HG02885 (cell line): ENCODE measurements around the gene SMIM22.

Experiments
- ATAC-seq: cut with Tn5 transposase; IDR thresholded peaks from one replicate; pipeline ENCODE4 v1.9.1; 2021; ENCODE audit warnings: mild to moderate bottlenecking; ENCODE audit not compliant: unreplicated experiment, poor library complexity

The SMIM22 gene

DNA sequence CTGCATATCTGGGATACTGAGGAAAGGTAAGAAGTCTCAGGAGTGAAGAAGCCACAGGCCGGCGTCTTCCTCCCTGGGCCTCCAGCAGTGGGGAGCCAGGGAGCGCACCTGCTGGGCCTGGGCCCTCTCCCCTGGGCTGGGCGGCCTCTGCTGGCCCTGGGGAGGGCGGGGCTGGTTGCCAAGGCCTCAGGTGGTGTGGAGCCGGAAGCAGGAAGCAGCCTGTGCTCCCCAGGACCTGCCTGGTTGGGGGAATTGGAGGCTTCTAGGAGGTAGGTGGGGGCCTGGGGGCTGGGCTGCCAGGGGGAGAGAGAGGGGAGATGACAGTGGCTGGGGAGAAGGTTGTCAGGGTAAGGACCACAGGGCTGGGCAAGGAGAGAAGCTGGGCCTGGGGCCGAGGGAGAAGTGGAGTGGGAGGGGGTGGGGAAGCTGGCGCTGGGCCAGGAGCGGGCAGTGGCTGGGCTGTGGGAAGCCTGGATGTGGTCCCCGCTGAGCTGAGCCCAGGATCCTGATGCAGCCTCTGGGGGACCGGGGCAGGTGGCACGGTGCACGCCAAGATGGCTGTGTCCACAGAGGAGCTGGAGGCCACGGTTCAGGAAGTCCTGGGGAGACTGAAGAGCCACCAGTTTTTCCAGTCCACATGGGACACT lies at the start of gene SMIM22:
SMIM22 (plus strand) TSS at position 189 of the 647 bp plus-strand sequence; CDS start at position 555, 366 bp downstream.
- ATAC-seq: no peak

DNA sequence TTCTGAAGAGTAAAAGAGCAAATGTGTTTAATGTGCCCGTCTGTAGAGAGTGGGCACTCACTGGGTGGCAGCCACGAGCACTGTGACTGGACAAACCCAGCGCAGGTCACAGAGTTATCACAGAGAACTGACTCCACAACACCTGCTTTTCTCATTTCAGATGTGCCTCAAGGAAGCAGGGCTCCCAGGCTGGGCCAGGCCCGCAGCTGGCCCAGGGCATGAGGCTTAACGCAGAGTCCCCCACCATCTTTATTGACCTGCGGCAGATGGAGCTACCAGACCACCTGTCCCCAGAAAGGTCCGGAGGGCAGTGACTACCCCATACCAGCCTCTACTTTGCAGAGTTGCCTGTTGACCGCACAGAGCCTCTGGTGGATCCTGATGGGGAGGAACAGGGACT lies 49.0 kb upstream of the SMIM22 start:
- ATAC-seq: no peak

DNA sequence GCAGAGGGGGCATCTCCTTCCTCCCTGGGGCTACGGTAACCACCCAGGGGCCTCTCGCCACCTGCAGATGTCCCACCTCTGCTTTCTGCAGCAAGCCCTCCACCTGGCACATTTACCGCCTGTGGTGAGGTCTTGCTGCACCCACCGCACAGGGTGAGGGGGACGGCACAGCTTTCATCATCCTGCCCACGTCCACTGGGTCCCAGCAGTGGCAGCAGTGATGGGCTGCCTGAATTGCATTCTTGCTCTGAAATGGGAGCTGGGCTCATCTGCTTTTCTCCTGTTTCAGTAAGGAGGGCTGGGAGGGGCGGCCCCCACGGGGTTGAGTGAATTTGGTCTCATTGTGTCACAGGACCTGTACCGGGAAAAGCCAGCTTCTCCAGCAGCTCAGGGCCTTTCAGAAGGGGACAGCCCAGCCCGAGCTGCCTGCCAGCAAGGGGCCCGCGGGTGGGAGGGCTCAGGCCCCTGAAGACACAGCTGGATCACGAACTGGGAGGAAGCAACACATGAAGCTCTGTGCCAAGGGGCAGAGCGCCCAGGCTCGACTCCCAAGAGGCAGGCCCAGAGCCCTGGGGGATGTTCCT lies 48.1 kb upstream of the SMIM22 start:
- ATAC-seq: no peak

- no peak for ATAC-seq
These were observed 47.1 kb upstream of the SMIM22 start for GRCh38 chr16:4747906-4748681.

- ATAC-seq: no peak
These were observed 46.3 kb upstream of the SMIM22 start for GRCh38 chr16:4748682-4749411.

GRCh38 chr16:4749700-4750257 lies 45.4 kb upstream of the SMIM22 start:
- ATAC-seq: no peak

GRCh38 chr16:4750896-4751295 lies 44.3 kb upstream of the SMIM22 start:
- no peak for ATAC-seq

- no peak for ATAC-seq
These were observed 42.6 kb upstream of the SMIM22 start for GRCh38 chr16:4752351-4753100.

GRCh38 chr16:4753227-4753626 lies 41.9 kb upstream of the SMIM22 start:
- no peak for ATAC-seq

DNA sequence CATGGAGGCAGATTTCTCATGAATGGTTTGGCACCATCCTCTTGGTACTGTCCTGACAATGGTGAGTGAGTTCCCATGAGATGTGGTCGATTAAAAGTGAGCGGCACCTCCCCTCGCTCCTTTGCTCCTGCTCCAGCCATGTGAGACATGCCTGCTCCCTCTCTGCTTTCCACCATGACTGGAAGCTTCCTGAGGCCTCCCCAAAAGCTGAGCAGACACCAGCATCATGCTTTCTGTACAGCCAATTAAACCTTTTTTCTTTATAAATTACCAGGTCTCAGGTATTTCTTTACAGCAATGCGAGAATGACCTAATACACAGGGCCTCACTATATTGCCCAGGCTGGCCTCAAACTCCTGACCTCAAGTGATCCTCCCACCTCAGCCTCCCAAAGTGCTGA lies 40.3 kb upstream of the SMIM22 start:
- no peak for ATAC-seq

- ATAC-seq: no peak
These were observed 39.5 kb upstream of the SMIM22 start for GRCh38 chr16:4755687-4756086.

DNA sequence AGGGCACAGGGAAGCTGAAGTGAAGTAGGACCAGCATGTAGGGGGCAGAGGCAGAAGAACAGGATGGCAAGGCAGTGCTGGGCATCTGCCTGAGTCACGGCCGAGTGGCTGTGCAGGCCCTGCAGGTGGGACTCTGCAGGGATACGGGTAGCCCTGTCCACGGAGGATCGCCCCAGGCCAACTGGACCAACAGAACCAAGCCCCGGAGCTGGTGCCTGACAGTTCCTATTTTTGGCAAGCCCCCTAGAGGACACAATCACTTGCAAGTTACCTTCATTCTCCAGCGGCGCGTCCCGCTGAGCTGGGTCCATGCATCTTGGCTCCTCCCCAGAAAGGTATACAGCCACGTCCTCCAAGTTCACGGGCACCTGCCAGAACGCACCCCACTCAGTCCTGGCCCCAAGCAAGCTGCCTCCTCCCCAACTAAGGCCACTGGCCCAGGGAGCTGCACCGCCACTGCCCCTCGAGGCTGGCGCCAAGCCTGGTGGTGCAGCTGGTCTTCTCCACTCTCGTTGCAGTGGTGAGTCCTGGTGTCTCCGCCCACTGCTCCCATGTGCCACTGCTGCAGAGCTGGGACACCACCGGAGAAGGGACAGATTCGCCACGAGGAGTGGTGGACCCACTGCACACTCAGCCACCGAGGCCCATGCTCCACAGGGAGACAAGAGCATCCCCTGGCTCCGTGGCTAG lies 34.8 kb upstream of the SMIM22 start:
- no peak for ATAC-seq

- ATAC-seq: no peak
These were observed 33.0 kb upstream of the SMIM22 start for GRCh38 chr16:4762205-4762604.

- ATAC-seq: no peak
These were observed 31.4 kb upstream of the SMIM22 start for GRCh38 chr16:4763791-4764190.

DNA sequence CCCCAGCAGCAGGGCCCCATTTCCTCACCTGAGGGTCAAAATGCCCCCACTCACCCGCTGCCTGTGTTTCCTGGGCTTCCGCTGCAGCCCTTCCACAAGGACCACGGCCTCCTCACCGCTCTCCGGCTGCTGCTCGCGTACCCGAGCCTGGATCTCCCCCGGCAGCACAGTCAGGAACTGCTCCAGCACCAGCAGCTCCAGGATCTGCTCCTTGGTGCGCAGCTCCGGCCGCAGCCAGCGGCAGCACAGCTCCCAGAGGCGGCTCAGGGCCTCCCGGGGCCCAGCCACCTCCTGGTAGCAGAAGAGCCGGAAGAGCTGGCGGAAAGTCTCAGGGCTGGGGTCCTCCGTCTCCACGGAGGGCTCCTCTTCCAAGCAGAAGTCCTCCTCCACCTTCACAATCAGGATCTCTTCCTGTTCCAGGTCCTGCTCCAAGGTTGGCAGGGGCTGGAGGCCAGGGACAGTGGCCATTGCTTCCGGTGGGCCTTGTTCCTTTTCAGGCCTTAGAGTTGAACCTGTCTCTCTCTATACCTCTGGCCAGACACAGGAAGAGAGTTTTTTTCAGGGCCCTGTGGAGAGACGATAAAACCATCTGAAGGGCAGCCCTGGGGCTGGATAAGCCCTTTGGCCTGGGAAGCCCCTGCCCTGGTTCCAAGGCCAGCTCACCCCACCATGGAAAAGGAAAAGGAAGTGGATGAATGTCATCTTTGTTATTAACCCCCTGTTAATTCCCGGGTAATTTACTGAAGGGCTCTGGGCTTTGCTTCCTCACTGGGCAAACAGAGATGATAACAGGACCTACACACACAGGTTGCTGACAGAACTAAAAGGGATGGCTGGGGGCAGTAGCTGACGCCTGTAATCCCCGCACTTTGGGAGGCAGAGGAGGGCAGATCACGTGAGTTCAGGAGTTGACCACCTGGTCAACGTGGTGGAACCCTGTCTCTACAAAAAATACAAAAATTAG lies 29.4 kb upstream of the SMIM22 start:
- ATAC-seq: no peak

DNA sequence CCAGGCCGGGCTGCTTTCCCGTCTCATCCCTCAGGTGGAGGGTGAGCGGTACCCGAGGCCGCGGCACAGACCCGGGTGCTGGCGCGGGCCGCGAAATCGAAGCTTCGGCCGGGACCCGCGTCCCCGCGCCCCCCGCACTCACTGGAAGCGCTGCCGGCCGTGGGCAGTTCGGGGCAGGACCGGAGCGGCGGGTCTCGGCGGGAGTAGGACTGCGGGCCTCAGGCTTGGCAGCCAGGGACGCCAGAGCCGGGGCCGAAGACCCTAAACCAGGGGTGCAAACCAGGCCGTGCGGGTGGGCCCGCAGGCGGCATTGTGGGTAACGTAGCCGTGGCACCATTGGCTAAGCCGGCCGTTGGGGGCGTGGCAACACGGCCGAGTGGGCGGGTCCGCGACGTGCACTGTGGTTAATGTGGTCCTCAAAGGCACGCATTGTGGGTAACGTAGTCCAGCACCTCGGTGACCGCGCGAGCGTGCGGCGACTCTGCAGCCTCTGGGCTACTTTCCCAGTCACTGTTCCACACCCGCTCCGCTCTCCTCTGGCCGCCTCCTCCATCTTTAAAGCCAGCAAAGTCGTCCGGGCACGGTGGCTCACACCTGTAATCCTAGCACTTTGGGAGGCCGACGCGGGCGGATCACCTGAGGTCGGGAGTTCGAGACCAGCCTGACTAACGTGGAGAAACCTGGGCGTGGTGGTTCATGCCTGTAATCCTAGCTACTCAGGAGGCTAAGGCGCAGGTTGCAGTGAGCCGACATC lies 28.1 kb upstream of the SMIM22 start, which contains the start of gene ZNF500:
ZNF500 (minus strand) TSS at position 288 of the 754 bp plus-strand sequence. CDS start 1,184 bp downstream, outside the sequence.
- peak; percentile 84 for ATAC-seq

GRCh38 chr16:4767872-4768548 lies 27.2 kb upstream of the SMIM22 start:
- peak; percentile 3 for ATAC-seq
